Glomerular visceral epithelial cell (primary cell): Measurements from ENCODE around the gene MYCBPAP.

Experiments used
- DNase-seq: peaks from one replicate; pipeline ENCODE4 v3.0.0-alpha.2; 2016; ENCODE audit errors: extremely low spot score

The MYCBPAP gene

DNA sequence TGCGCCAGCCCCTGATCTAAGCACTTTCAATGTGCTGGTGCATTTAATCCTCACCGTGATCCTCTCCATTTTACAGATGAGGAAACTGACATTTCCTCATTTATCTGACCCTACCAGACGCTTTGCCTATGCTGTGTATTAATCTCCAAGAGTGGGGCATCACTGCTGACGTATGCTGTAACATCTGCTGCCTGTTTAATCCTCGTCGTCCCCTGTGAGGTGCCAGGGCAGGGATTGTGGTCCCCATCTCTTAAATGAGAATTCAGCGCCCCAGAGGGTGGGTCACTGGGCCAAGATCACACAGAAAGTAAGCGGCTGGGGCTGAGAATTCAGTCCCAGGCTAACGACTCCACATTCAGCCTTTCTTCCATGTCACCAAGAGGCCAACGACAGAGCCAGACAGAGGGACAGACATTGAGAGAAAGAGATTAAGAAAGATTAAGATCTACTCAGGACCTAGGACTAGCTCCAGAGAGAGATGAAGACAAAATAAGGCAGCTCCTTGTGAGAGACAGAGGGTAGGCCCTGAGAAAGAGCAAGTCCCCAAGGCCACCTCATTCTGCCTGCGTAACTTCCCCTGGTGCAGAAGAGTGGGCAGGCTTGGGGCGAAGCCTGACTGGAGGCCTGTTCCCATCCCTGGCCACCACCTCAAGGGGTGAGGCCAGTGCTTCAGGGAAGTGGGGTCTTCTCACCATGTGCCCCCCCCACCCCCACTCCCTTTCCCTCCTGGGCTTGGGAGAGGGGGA lies 65.8 kb downstream of the MYCBPAP start:
- no peak for DNase-seq

DNA sequence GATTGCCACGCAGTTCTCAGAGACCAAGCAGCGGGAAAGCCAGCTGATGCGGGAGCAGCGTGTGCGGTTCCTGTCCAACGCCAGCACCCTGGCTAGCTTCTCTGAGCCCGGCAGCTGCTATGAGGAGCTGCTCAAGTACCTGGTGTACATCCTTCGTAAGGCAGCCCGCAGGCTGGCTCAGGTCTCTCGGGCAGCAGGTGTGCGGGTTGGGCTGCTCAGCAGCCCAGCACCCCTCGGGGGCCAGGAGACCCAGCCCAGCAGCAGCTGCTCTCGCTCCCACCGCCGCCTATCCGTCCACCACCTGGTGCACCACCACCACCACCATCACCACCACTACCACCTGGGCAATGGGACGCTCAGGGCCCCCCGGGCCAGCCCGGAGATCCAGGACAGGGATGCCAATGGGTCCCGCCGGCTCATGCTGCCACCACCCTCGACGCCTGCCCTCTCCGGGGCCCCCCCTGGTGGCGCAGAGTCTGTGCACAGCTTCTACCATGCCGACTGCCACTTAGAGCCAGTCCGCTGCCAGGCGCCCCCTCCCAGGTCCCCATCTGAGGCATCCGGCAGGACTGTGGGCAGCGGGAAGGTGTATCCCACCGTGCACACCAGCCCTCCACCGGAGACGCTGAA lies 67.5 kb downstream of the MYCBPAP start:
- DNase-seq: no peak

DNA sequence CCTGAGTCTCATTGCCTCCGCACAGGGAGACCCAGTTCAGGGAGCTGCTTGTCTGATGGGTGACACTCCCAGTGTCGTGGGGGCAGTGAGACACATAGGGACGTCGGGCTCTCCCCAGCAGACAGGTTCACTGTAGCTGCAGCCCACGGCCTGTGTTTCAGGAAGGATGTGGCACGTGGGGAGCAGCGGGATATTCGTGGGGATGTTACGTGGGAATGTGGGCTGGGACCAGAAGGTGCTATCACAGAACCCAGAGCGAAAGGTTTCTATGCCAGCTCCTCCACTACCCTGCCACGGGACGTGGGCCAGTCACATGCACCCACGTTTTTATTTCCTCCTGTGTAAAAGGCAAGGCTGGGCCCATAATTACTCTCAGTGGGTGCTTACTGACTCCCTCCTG lies 68.6 kb downstream of the MYCBPAP start:
- DNase-seq: no peak

DNA sequence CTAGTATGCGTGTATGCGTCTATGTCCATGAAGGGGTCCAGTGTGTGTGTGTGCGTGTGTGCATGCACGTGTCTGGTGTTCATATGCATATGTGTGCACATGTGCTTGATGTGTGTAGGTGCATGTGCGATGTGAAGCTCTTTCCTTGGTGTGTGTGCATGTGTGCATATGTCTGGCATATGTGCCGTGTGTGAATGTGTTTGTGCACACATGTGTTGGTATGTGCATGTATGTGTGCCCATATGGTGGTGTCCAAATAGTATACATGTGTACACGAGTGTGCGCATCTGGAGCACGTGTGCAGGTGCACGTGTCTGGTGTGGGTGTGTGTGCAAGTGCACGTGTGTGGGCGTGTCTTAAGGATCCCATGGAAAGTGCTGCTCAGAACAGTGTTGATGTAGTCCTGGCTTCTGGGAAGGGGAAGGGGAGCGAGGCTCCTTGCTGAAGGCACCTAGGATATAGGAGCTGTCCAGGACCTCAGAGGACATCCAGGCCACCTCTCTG lies 69.3 kb downstream of the MYCBPAP start:
- no peak for DNase-seq

DNA sequence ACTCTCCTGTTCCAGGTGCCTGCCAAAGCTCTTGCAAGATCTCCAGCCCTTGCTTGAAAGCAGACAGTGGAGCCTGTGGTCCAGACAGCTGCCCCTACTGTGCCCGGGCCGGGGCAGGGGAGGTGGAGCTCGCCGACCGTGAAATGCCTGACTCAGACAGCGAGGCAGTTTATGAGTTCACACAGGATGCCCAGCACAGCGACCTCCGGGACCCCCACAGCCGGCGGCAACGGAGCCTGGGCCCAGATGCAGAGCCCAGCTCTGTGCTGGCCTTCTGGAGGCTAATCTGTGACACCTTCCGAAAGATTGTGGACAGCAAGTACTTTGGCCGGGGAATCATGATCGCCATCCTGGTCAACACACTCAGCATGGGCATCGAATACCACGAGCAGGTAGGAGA lies 69.9 kb downstream of the MYCBPAP start:
- no peak for DNase-seq

DNA sequence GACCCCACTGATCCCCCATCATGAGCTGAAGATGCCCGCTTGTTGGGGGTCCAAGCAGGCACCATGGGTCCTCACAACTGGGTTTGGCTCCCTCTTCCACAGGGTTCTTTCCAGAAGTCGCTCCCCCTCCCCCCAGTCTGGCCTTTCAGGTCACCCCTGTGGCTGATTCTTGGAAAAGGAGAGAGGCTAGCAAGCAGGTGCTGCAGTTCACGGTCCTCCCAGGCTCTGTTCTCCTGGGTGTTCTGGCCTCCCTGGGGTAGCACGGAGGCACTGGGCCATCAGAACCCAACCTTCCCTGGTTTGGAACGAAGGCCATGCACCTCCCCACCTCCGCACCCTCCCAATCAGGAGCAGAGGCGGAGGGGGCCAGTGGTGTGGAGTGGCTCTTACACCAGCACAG lies 71.2 kb downstream of the MYCBPAP start:
- DNase-seq: no peak

DNA sequence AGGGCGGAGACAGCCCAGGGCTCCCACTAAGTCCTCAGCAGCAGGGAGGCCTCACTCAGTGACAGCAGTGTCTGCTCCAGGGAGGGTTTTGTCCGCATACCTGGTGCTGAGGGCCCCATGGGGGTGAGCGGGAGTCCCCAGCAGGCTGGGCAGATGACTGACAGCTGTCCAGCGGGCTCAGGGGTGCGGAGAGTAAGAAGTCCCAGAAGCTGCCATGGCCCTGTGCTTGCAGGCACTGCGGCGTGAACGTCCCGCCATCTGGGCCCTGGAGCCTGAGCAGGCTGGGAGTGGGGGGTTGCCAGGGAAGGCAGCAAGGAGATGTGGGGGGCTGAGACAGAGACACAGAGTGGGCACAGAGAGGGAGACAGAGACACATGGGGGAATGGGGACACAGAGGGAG lies 72.4 kb downstream of the MYCBPAP start:
- DNase-seq: no peak
